ENCODE data around the gene LSM14A. TPM values are rescaled to one million over a fixed set of nuclear protein-coding genes. Genes with fewer than 3 reads are reported as not detected.
"Not testable (repeated sequence)": the region's sequence is repeated elsewhere in the genome, so short reads cannot be mapped to it uniquely, and the experiment has no call there.

LSM14A gene
- total RNA-seq = 86.1 TPM

DNA sequence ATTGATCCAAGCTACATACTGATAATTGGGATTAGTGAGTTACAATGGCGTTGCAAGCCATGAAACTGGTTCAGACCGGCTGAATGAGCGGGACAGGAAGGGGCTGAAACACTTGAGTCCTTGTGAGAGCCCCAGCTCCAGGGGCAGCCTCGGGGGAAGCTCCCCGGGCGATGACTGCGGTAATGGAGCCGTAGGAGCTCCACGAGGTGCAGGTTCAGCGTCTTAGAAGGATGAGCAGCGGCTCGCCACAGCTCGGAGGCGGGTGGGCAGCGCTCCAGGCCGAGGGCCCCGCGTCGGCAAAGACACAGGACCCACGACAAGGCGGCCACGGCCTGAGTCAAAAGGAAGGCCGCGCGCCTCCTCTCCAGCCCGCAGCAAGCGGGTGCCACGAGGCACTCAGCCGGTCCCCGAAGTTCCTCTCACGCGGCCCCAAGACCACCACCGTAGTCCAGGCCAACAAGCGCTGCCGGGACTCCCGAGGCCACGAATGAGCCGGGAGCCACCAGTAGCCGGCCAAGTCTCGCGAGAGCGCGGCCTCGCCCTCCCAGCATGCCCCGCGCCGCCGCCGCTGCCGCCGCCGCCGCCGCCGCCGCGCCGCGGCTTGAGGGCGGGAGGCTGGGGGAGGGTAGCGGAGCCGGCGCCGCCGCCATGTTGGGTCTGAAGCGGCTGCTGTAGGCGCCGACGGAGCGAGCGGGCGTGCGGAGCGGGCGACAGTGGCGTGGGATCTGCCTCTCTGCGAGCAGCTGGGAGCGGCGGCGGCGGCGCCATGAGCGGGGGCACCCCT, at the start of gene LSM14A:
TSS of gene LSM14A (plus strand) at position 628 of the 784 bp plus-strand sequence. CDS start at position 767, 139 bp downstream.
- peak; percentile 96 for DNase-seq

GRCh38 chr19:34124828-34125227, 47.5 kb upstream of the LSM14A start:
- no peak for DNase-seq

GRCh38 chr19:34126966-34127365, 45.3 kb upstream of the LSM14A start:
- no peak for DNase-seq

GRCh38 chr19:34127684-34128189, 44.6 kb upstream of the LSM14A start:
- no peak for DNase-seq

DNA sequence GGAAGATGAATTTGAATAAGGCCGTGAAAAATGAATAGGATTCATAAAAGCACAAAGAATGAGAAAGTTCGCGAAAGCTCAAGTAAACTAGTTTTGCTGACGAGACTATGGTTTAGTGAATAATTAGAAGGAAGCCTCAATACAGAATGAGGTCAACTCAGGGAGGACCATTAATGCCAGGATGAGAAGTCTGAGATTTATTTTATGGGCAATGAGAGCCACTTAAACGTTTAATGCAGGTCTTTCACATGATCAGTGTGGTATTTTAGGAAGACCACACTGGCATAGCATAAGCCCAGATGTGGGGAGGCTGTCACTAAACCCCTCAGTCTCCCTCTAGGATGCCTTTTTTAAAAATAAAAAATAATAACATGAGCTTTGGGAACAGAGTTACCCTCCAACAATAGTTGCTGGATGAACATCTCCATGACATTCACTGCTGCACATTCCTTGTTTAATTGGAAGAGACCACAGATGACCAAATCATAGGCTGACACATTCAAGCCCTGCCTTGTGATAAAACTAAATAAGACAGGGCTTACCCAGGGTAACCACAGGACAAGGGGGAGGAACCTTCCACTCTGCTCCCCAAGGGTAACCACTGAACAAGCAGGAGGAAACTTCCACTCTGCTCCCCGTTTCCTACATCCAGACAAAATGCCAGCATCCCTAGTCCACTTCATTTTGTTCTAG, 43.6 kb upstream of the LSM14A start:
- DNase-seq = no peak

GRCh38 chr19:34131100-34131499, 41.2 kb upstream of the LSM14A start:
- no peak for DNase-seq

DNA sequence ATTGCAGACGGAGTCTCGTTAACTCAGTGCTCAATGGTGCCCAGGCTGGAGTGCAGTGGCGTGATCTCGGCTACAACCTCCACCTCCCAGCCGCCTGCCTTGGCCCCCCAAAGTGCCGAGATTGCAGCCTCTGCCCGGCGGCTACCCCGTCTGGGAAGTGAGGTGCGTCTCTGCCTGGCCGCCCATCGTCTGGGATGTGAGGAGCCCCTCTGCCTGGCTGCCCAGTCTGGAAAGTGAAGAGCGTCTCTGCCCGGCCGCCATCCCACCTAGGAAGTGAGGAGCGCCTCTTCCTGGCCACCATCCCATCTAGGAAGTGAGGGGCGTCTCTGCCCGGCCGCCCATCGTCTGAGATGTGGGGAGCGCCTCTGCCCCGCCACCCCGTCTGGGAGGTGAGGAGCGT, 40.2 kb upstream of the LSM14A start:
- not testable (repeated sequence) for DNase-seq

DNA sequence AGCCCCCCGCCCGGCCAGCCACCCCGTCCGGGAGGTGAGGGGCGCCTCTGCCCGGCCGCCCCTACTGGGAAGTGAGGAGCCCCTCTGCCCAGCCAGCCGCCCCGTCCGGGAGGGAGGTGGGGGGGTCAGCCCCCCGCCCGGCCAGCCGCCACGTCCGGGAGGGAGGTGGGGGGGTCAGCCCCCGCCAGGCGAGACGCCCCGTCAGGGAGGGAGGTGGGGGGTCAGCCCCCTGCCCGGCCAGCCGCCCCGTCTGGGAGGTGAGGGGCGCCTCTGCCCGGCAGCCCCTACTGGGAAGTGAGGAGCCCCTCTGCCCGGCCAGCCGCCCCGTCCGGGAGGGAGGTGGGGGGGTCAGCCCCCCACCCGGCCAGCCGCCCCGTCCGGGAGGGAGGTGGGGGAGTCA, 39.6 kb upstream of the LSM14A start:
- not testable (repeated sequence) for DNase-seq

DNA sequence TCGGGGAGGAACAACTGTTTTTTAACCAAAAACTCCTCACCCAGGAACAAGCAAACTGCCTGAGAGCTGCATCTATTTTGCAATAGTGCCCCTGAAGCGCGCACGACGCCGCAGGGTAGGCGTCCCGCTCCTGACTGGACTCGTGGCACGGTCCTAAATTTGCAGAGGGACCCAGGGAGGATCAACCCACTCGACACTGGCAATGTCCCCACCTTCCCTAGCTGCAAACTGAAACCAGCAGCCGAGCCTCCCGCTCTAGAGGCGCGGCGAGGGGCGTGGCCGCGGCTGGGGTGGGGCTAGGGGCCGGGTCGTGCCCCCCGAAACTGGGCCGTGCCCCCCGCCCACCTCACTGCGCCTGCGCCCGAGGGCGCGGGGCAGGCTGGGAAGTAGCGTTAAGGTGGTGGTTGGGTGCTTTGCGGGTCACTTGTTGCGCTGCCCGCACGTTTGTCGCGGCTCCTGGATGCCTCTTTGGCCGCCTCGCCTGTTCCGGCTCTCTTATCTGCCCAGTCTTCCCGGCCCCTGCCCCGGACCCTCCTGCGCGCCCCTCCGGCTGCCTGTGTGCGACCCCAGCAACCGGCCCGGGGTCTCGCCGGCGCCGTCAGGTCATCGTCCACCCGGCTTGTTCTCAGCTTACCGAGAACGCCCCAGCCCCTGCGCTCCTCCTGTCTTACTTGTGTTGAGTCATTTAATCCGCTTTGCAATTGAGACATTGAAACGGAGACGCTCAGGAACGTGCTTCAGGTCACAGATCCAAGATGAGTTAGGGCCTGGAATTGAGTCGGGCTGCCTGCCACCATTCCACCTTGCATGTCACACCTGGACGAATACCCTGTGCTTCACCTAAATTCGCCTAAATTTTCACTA, 37.9 kb upstream of the LSM14A start:
- DNase-seq = peak; percentile 94

- DNase-seq = no peak
These were observed 37.1 kb upstream of the LSM14A start for GRCh38 chr19:34135054-34135800.

- DNase-seq = no peak
These were observed 36.3 kb upstream of the LSM14A start for GRCh38 chr19:34135821-34136611.

GRCh38 chr19:34141025-34141424, 31.3 kb upstream of the LSM14A start:
- no peak for DNase-seq

DNA sequence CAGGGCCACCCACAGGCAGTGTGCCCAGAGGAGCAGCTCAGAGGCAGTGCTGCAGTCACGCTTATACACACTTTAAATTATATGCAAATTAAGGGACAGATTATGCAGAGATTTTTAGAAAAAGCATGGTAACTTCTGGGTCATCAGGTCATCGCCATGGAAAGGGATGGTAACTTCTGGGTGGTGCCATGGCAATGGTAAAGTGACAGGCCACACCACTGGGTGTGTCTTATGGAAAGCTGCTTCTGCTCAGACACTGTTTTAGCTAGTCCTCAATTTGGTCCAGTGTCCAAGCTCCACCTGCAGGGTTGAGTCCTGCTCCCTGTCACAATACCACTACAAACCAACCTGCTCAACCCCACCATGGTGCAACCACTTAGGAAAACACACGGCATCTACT, 29.9 kb upstream of the LSM14A start:
- DNase-seq = no peak

GRCh38 chr19:34145741-34146202, 26.5 kb upstream of the LSM14A start:
- peak; percentile 80 for DNase-seq

DNA sequence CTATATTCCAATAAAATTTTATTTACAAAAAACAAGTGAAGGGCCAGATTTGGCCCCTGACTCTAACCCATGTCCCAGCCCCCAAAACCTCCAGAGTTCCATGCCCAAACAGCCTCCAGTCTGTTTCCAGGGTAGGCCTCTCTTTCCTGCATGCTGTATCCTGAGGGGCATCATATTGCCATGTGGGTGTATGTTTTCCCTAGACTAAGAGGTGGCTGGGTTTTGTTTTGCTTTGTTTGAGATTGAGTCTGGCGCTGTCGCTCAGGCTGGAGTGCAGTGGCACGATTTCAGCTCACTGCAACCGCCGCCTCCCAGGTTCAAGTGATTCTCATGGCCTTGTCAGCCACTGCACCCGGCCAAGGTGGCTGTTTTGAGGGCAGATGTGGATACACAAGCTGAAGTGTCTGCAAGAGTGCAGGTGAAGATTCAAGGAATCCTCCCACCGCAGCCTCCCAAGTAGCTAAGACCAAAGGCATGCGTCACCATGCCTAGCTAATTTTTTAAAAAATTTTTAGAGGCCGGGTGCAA, 23.6 kb upstream of the LSM14A start:
- no peak for DNase-seq

DNA sequence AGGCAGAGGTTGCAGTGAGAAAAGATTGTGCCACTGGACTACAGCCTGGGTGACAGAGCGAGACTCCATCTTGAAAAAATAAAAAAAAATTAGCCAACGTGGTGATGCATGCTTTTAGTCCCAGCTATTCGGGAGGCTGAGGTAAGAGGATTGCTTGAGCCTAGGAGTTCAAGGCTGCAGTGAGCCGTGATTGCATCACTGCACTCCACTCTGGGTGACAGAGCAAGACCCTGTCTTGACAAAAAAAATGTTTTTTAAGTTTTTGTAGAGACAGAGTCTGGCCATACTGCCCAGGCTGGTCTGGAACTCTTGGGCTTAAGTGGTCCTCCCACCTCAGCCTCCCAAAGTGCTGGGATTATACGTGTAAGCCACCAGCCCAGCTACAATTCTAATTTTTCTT, 22.4 kb upstream of the LSM14A start:
- no peak for DNase-seq

DNA sequence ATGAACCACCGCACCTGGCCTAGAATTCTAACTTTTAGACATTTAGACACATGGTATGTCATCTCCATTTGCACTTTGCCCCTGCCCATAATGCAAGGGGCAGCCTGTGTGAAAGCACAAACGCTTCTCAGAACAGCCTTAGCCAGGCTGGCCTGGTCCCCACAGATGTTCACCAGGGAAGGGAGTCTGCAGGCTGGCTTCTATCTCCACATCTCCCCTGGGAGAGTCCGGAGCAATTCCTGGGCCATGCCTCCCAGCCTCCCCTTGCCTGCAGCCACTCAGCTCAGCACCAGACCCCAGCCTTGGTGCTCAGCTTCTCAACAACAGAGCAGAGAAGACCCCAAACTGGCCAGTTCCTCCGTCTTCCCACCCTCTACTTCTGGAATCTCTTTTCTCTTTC, 21.7 kb upstream of the LSM14A start:
- no peak for DNase-seq

DNA sequence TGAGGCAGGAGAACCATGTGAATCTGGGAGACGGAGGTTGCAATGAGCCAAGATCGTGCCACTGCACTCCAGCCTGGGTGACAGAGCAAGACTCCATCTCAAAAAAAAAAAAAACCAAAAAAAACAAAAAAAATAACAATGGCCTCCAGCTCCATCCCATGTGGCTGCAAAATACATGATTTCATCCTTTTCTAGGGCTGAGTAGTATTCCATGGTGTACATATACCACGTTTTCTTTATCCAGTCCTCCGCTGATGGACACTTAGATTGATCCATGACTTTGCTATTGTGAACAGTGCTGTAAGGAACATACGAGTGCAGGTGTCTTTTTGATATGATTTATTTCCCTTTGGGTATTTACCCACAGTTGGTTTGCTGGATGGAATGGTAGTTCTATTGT, 20.9 kb upstream of the LSM14A start:
- no peak for DNase-seq

DNA sequence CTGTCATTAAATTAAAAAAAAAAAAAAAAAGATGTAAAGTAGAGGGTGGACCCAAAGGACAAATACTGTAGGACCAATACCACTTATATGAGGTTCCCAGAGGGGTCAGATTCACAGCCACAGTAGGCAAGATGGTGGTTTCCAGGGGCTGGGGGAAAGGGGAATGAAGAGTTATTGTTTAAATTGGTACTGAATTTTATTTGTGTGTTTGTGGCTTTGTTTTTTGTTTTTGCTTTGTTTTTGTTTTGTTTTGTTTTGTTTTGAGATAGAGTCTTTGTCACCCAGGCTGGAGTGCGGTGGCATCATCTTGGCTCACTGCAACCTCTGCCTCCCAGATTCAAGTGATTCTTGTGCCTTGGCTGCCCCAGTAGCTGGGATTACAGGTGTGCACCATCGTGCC, 17.9 kb upstream of the LSM14A start:
- DNase-seq = no peak

- DNase-seq = no peak
These were observed 16.6 kb upstream of the LSM14A start for GRCh38 chr19:34155686-34156085.

DNA sequence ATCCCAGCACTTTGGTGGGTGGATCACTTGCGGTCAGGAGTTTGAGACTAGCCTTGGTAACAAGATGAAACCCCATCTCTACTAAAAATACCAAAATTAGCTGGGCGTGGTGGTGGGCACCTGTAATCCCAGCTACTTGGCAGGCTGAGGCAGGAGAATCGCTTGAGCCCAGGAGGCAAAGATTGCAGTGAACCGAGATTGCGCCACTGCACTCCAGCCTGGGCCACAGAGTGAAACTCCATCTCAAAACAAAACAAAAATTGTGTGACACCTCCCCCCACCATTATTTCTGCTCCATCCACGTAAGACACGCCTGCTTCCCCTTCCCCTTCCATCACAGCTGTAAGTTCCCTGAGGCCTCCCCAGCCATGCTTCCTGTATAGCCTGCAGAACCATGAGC, 13.3 kb upstream of the LSM14A start:
- DNase-seq = not testable (repeated sequence)

Measured in tongue (tissue), 2 donors.